ES-I3 (cell line): Measurements from ENCODE around the gene TARBP2.
A peak's percentile ranks its signal among the peaks of the same experiment; 100 is the strongest.

ENCODE experiments used
- H3K36me3 ChIP-seq: 2 replicates; pipeline ENCODE4 v1.6.1; 2013; ENCODE audit warnings: mild to moderate bottlenecking, low read length, control low read depth, moderate library complexity; ENCODE audit not compliant: insufficient read depth
- H3K4me1 ChIP-seq: 2 replicates; pipeline ENCODE4 v1.6.1; 2013; ENCODE audit warnings: mild to moderate bottlenecking, control low read depth, low read length; ENCODE audit not compliant: insufficient read depth
- H3K9ac ChIP-seq: 2 replicates; pipeline ENCODE4 v1.6.1; 2013; ENCODE audit warnings: low read depth, mild to moderate bottlenecking, low read length, moderate library complexity
- H3K9me3 ChIP-seq: 2 replicates; pipeline ENCODE4 v1.6.1; 2013; ENCODE audit warnings: mild to moderate bottlenecking, low read length, moderate library complexity; ENCODE audit not compliant: control insufficient read depth, insufficient read depth

Gene TARBP2

DNA sequence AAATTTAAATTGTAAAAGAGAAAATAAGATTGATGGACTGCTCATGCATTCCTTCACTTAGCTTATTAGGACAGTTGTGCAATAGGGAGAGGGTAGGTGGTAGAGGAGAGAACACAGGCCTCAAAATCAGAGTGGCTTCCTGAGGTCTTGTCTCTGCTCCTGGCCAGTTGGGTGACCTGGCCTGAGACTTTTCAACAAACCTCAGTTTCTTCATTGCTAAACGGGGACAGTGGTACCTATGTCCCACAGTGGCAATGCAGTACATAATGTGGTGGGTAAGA lies 4.4 kb upstream of the TARBP2 start:
- H3K36me3 ChIP-seq: no peaks in the 10 kb centered on the region
- no peak overlapping the region for H3K9ac ChIP-seq
- H3K9me3 ChIP-seq: no peaks in the 10 kb centered on the region
- peaks cover 24% of the 10 kb centered on the region for H3K4me1 ChIP-seq

DNA sequence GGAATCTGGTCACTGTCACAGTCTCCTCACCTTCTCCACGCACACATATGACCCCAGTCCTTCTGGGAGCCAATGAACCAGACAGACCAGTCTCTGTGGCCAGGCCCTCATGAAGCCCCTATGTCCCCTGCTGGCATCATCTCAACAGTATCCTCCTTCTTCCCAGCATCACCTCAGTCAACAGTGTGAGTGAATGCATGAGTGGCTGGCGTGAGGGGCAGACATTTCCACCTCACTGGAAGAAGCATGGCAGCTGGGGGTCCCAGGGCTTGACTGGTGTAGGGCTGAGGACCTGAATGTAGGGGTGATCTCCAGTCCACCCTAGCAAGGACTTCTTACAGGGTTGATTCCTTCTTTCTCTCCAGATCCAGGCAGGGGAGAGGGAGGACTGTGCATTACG lies 3.6 kb upstream of the TARBP2 start:
- Histone ChIP-seq H3K4me1 (peaks cover 29% of the 10 kb centered on the region), H3K9me3 (no peaks in the 10 kb centered on the region), H3K9ac (no peak overlapping the region), H3K36me3 (no peaks in the 10 kb centered on the region)

DNA sequence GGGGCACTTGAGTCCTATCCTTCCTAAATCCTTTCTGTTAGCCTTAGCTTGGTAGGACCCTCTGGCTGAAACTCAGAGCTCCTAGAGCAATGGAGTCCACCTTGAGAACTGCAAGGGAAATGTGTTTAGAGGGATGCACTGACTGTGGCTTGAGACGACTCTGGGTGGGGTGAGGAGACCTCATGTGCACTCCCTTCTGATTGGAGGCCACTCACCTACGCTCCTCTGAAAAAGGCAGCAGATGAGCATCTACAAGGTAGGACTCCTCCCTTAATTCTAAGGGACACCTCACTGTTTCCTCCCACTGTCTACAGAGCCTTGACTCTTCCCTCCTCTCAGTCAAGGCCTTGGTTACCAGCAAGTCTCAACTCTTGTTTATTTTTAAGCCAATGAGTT lies 2.9 kb upstream of the TARBP2 start:
- Histone ChIP-seq H3K36me3 (no peaks in the 10 kb centered on the region), H3K9me3 (no peaks in the 10 kb centered on the region), H3K4me1 (peaks cover 29% of the 10 kb centered on the region), H3K9ac (peak overlapping the region; percentile 64; the same call in 1 of the 2 replicates)

DNA sequence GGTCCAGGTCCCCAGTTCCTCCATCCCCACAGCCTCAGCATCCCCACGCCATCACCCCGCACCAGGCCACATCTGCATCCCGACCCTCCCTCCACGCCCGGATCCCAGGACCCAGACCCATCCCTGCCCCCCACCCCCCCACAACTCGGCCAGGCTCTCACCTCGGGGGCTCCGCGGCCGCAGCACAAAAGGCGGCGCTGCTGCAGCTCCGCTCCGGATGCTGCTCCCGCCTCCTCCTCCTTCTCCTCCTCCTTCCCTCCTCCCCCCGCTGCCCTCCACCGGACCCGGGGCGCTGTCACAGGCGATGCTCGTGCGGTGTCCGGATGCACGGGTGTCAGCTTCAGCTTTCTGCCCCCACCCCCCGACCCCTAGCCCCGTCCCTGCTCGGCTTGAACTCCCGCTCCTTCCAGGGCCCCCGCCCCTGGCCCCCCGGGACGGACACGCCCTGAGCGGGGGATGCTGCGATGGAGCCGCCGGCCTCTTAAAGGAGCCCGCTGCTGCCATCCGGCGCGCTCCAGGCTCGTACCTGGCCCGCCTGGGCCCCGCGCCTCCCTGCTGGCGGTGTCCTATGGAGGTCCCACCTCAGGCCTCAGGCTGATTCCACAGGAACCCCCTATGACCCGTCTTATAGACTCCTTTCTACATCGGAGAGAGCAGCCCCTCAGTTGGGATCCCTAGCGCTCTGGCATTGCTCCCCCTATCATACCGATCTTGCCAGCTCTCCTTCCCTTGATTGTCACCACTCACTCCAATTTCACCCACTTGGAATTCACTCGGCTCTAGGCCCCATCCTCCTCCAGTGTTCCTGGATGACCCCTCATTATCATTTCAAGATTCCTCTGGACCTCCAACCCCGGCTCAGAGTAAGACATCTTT lies 1.6 kb upstream of the TARBP2 start, which contains the start of gene MAP3K12:
TSS of gene MAP3K12 (minus strand) at position 193 of the 876 bp plus-strand sequence. CDS start 12,067 bp downstream, outside the sequence.
- H3K4me1 ChIP-seq: peaks cover 24% of the 10 kb centered on the region

DNA sequence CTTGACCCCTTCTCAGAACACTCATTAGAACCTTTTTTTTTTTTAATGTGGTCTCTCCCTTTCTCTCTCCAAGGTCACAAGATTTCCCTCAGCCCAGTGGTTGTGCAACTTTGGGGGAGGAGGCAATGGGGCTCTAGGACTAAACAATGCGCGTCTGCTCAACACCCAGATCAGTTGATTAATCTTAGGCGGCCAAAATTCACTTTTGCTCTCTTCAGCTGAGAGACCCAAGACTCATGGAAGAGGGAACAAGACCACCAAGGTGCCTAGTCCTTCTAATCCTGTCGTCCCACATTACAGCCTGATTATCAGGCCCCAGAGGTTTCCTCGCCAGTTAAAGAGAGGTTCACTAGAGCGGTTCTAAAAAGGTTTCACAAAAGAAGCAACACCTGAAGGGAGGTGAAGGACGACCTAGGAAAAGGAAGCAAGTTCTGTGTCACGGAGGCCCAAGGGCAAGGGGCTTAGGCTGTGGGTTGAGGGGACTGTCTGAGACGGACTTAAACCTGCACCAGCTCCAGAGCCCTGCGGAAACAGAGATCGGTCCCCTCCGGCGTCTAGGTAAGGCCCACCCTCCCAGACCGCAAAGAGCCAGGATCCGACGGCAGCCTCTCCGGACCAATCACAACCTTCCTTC lies 824 bp upstream of the TARBP2 start:
- H3K4me1 ChIP-seq: peaks cover 24% of the 10 kb centered on the region
- H3K9ac ChIP-seq: peak overlapping the region; percentile 64
- H3K36me3 ChIP-seq: no peaks in the 10 kb centered on the region
- H3K9me3 ChIP-seq: no peaks in the 10 kb centered on the region

More for the DNA sequence above, 1.6 kb upstream of the TARBP2 start, which contains the start of gene MAP3K12:
- Histone ChIP-seq H3K9ac (peak within 1 kb of the TSS; percentile 64), H3K36me3 (no peaks in the 10 kb centered on the region), H3K9me3 (no peaks in the 10 kb centered on the region)

DNA sequence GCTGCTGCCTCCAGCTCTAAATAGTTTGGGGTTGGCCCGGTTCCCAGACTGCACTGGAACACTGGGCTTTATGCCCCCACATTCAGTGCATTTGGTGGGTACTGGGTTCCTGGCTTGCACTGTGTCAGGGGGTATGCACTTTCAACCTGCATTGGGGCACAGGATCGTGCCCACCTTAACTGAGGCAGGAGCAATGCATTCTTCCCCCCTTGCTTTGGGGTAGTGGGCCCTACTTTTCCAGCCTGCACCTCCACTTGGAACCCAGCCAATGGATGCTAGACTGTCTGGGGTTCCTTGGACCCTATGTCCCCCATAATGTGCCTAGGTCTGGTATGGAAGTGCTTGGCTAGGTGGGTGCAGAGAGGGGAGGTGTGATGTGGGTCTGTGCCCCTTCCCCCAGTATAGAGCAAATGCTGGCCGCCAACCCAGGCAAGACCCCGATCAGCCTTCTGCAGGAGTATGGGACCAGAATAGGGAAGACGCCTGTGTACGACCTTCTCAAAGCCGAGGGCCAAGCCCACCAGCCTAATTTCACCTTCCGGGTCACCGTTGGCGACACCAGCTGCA lies 615 bp downstream of the TARBP2 start:
- H3K9me3 ChIP-seq: no peaks in the 10 kb centered on the region
- peaks cover 15% of the 10 kb centered on the region for H3K4me1 ChIP-seq
- H3K36me3 ChIP-seq: no peaks in the 10 kb centered on the region

DNA sequence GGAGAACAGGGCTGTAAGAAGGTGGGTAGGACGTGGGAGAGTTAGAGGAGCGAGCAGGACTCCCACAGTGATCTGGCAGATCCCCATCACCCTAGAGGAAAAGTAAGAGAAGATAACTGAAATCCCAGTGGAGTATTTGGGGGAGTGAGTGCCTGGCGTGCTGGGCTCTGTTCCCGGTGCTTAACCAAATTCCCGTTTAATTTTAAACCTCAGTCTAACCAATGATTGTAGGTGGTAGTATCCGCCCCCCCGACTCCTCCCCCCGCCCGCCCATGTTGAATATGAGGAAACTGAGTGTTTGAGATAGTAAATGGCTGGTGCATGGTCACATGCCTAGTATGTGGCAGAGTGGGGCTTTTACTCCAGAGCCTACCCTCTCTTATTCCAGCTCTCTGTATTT lies 1.2 kb downstream of the TARBP2 start:
- H3K4me1 ChIP-seq: peaks cover 12% of the 10 kb centered on the region
- H3K9ac ChIP-seq: no peak overlapping the region; the same call in 1 of the 2 replicates
- no peaks in the 10 kb centered on the region for H3K9me3 ChIP-seq
- no peaks in the 10 kb centered on the region for H3K36me3 ChIP-seq

More for the DNA sequence above, 615 bp downstream of the TARBP2 start:
- H3K9ac ChIP-seq: peak overlapping the region; percentile 76

DNA sequence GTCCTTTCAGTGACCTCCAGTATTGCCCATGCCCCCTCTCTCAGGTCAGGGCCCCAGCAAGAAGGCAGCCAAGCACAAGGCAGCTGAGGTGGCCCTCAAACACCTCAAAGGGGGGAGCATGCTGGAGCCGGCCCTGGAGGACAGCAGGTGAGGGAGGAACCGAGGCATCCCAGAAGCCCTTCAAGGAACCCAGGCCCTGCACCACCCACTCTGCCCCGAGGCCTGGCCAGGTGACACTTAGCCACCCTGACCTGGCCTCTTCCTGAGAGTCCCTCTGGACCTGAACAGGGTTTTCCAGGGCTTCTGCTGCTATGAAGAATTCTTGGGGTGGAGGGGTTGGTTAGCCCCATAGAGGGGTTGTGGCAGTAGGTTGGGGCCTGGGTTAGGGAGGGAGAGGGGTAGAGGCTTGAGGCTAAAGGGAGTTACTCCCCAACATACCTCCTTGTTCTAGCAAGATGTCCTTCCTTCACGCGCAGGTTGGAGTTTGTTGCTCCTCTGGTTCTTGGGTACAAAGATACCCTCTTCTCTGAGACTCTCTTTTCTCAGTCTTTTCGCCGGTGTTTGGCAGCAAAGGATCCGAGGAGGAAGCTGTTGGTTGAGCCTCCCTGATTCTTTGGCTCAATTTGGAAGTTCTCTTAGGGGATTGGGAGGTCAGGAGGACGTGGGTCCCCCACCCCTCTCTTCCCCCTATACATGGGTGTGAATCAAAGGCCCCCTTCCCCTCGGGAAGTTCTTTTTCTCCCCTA lies 2.1 kb downstream of the TARBP2 start:
- Histone ChIP-seq H3K9ac (no peak overlapping the region), H3K4me1 (peaks cover 11% of the 10 kb centered on the region), H3K9me3 (no peaks in the 10 kb centered on the region), H3K36me3 (no peaks in the 10 kb centered on the region)

DNA sequence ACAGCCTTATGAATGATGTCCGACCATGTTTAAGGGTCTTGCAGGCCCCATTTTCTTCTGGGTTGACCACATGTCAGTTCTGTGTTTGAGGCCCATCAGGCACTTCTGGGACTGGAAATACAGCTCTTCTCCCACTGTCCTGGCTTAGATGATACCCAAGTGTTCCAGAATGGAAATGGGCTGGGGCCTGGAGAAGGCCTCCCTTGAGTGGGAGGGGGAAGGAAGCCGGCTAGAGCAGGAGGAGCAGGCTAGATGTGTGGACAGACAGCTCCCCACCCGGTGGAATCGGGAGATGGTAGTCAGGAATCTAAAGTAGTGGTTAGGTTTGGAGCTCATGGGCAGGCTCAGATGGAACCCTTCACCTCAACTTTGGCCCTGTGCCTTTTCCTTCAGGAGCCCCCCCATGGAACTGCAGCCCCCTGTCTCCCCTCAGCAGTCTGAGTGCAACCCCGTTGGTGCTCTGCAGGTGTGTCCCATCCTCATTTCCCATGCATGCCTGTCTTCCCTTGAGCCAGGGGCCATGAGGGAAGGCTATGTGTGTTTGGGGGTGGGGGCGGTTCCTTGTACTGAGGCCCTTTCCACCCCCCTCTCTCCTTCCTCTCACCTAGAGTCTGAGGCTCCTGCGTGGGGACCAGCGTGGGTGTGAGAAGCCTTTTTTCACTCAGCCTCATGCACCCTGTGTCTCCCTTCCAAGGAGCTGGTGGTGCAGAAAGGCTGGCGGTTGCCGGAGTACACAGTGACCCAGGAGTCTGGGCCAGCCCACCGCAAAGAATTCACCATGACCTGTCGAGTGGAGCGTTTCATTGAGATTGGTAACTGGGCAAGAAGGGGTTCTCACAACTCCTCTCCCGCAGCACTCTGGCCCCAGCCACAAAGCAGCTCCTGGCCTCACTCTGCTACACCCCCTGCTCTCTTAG lies 3.2 kb downstream of the TARBP2 start:
- Histone ChIP-seq H3K9me3 (no peaks in the 10 kb centered on the region), H3K4me1 (peaks cover 7% of the 10 kb centered on the region; the same call in 1 of the 2 replicates), H3K36me3 (no peaks in the 10 kb centered on the region), H3K9ac (no peak overlapping the region)

DNA sequence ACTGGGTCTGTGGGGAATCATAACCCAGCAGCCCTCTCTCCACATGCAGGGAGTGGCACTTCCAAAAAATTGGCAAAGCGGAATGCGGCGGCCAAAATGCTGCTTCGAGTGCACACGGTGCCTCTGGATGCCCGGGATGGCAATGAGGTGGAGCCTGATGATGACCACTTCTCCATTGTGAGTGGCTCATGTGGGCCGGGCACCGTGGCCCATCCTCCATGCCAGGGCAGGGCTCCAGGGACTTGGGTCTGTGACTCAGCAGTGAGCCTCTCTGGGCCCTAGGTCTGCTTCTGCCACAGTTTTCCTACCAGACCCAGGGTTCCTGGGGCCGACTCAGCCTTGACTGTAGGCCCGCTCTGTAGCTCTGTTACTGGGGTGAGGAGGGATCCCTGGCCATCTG lies 4.0 kb downstream of the TARBP2 start:
- Histone ChIP-seq H3K4me1 (peaks cover 7% of the 10 kb centered on the region; the same call in 1 of the 2 replicates), H3K9ac (no peak overlapping the region), H3K9me3 (no peaks in the 10 kb centered on the region), H3K36me3 (no peaks in the 10 kb centered on the region)

DNA sequence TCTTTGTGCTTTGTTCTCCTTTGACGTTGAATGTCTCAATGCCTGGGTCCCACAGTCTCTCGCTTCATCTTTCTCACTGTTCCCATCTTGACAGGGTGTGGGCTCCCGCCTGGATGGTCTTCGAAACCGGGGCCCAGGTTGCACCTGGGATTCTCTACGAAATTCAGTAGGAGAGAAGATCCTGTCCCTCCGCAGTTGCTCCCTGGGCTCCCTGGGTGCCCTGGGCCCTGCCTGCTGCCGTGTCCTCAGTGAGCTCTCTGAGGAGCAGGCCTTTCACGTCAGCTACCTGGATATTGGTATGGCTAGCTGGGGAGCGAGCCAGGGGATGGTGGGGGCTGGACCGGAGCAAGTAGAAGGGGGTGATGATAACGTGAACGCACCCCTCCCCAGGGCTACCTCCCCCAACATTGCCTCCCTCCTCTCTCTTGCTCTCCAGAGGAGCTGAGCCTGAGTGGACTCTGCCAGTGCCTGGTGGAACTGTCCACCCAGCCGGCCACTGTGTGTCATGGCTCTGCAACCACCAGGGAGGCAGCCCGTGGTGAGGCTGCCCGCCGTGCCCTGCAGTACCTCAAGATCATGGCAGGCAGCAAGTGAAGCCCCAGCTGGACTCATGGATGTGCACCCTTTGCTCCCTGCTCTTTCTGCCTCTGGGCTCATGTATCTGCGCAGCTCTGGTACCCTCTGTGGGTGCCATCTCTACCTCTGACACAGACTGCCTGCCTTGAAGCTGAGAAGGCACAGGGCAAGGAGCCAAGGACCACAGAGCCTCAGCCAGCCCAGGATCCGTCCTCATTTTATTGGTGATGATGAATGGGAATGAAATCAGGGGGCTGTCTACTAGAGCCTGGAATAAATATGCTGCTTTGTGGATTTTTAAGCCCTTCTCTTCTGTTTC lies 4.7 kb downstream of the TARBP2 start:
- Histone ChIP-seq H3K9ac (no peak overlapping the region), H3K36me3 (no peaks in the 10 kb centered on the region), H3K9me3 (no peaks in the 10 kb centered on the region), H3K4me1 (peaks cover 7% of the 10 kb centered on the region; the same call in 1 of the 2 replicates)

DNA sequence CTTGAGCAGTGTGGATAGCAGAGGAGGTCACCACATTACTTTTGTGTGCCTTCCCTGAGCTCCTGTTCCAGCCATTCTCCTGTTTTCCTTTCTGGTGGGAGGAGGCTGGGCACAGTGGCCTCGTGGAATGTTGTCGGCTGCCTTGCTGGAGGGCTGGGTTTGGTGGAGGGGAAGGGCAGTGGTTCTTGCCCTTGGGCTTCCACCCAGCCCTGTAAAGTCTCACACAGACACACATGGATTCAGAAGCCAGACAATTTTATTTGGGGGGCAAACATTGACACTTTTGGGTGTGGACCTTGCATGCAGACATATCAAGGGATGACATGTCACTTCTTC lies 5.3 kb downstream of the TARBP2 start:
- H3K4me1 ChIP-seq: peaks cover 7% of the 10 kb centered on the region; the same call in 1 of the 2 replicates
- H3K36me3 ChIP-seq: no peaks in the 10 kb centered on the region
- H3K9me3 ChIP-seq: no peaks in the 10 kb centered on the region
- no peak overlapping the region for H3K9ac ChIP-seq
